ENCODE results near the gene IQCH. TPM values are rescaled to one million over a fixed set of nuclear protein-coding genes. Genes with fewer than 3 reads are reported as not detected.
"Not testable (repeated sequence)": the region's sequence is repeated elsewhere in the genome, so short reads cannot be mapped to it uniquely, and the experiment has no call there.

The IQCH gene
- total and polyA plus RNA-seq, 4 donors, result 2.4 to 9.0 (median 4.8) TPM

- not testable (repeated sequence) for H3K4me1 ChIP-seq (ENCODE audit: control insufficient read depth, insufficient read depth, low read length); H3K27me3 ChIP-seq (ENCODE audit: control insufficient read depth, insufficient read depth, low read length); H3K9me3 ChIP-seq (ENCODE audit: control insufficient read depth, insufficient read depth, low read length); H3K36me3 ChIP-seq (ENCODE audit: control insufficient read depth, insufficient read depth, low read length); DNase-seq (ENCODE audit: low read depth in 4 of 6, low spot score in 6 of 6); H3K4me3 ChIP-seq (ENCODE audit: low read depth, low read length); H3K27ac ChIP-seq (ENCODE audit: low read depth, low read length)
- WGBS (ENCODE audit: insufficient coverage), result no CpG with 5 or more reads among the region's 1 CpG
These were observed 109.1 kb downstream of the IQCH start for GRCh38 chr15:67363712-67364111.

- WGBS (ENCODE audit: insufficient coverage), result 100% methylated on average over 1 of the region's 2 CpGs
- H3K4me3 ChIP-seq (ENCODE audit: low read depth, low read length), result no peak overlapping the region
- H3K27ac ChIP-seq (ENCODE audit: low read depth, low read length), result no peak overlapping the region
- H3K9me3 ChIP-seq (ENCODE audit: control insufficient read depth, insufficient read depth, low read length), result no peaks in the 10 kb centered on the region
- H3K27me3 ChIP-seq (ENCODE audit: control insufficient read depth, insufficient read depth, low read length), result no peaks in the 10 kb centered on the region
- H3K36me3 ChIP-seq (ENCODE audit: control insufficient read depth, insufficient read depth, low read length), result no peaks in the 10 kb centered on the region
- H3K4me1 ChIP-seq (ENCODE audit: control insufficient read depth, insufficient read depth, low read length), result no peaks in the 10 kb centered on the region
- DNase-seq (ENCODE audit: low read depth in 4 of 6, low spot score in 6 of 6), result no peak
These were observed 111.4 kb downstream of the IQCH start for GRCh38 chr15:67365994-67366393.

- Histone ChIP-seq H3K27me3 (ENCODE audit: control insufficient read depth, insufficient read depth, low read length) (no peaks in the 10 kb centered on the region), H3K36me3 (ENCODE audit: control insufficient read depth, insufficient read depth, low read length) (no peaks in the 10 kb centered on the region), H3K27ac (ENCODE audit: low read depth, low read length) (no peak overlapping the region), H3K4me3 (ENCODE audit: low read depth, low read length) (no peak overlapping the region), H3K9me3 (ENCODE audit: control insufficient read depth, insufficient read depth, low read length) (no peaks in the 10 kb centered on the region), H3K4me1 (ENCODE audit: control insufficient read depth, insufficient read depth, low read length) (no peaks in the 10 kb centered on the region)
- WGBS (ENCODE audit: insufficient coverage), result no CpG with 5 or more reads among the region's 1 CpG
- no peak for DNase-seq (ENCODE audit: low read depth in 4 of 6, low spot score in 6 of 6)
These were observed 112.3 kb downstream of the IQCH start for GRCh38 chr15:67366904-67367303.

- Histone ChIP-seq H3K27me3 (ENCODE audit: control insufficient read depth, insufficient read depth, low read length) (no peaks in the 10 kb centered on the region), H3K4me3 (ENCODE audit: low read depth, low read length) (no peak overlapping the region), H3K36me3 (ENCODE audit: control insufficient read depth, insufficient read depth, low read length) (no peaks in the 10 kb centered on the region), H3K27ac (ENCODE audit: low read depth, low read length) (no peak overlapping the region), H3K4me1 (ENCODE audit: control insufficient read depth, insufficient read depth, low read length) (no peaks in the 10 kb centered on the region), H3K9me3 (ENCODE audit: control insufficient read depth, insufficient read depth, low read length) (no peaks in the 10 kb centered on the region)
- 100% methylated on average over 1 of the region's 2 CpGs for WGBS (ENCODE audit: insufficient coverage)
- peak in 3 of 6 donors; percentile 6 to 90 (median 29) for DNase-seq (ENCODE audit: low read depth in 4 of 6, low spot score in 6 of 6)
These were observed 114.9 kb downstream of the IQCH start for GRCh38 chr15:67369359-67369998.

- H3K27me3 ChIP-seq (ENCODE audit: control insufficient read depth, insufficient read depth, low read length), result no peaks in the 10 kb centered on the region
These were observed 115.8 kb downstream of the IQCH start for GRCh38 chr15:67370206-67370954.

GRCh38 chr15:67372543-67372942 lies 118.0 kb downstream of the IQCH start:
- no peaks in the 10 kb centered on the region for H3K36me3 ChIP-seq (ENCODE audit: control insufficient read depth, insufficient read depth, low read length)
- no peaks in the 10 kb centered on the region for H3K27me3 ChIP-seq (ENCODE audit: control insufficient read depth, insufficient read depth, low read length)
- H3K9me3 ChIP-seq (ENCODE audit: control insufficient read depth, insufficient read depth, low read length), result no peaks in the 10 kb centered on the region
- H3K4me1 ChIP-seq (ENCODE audit: control insufficient read depth, insufficient read depth, low read length), result no peaks in the 10 kb centered on the region
- H3K4me3 ChIP-seq (ENCODE audit: low read depth, low read length), result no peak overlapping the region
- H3K27ac ChIP-seq (ENCODE audit: low read depth, low read length), result no peak overlapping the region
- WGBS (ENCODE audit: insufficient coverage), result 84% methylated on average over 7 of the region's 8 CpGs
- DNase-seq (ENCODE audit: low read depth in 4 of 6, low spot score in 6 of 6), result peak in 1 of 6 donors; percentile 54

More at GRCh38 chr15:67370206-67370954, 115.8 kb downstream of the IQCH start:
- H3K4me3 ChIP-seq (ENCODE audit: low read depth, low read length), result no peak overlapping the region
- WGBS (ENCODE audit: insufficient coverage), result 86% methylated on average over 2 of the region's 9 CpGs
- H3K36me3 ChIP-seq (ENCODE audit: control insufficient read depth, insufficient read depth, low read length), result no peaks in the 10 kb centered on the region
- H3K9me3 ChIP-seq (ENCODE audit: control insufficient read depth, insufficient read depth, low read length), result no peaks in the 10 kb centered on the region
- H3K27ac ChIP-seq (ENCODE audit: low read depth, low read length), result no peak overlapping the region
- peak in 1 of 6 donors; percentile 8 for DNase-seq (ENCODE audit: low read depth in 4 of 6, low spot score in 6 of 6)
- H3K4me1 ChIP-seq (ENCODE audit: control insufficient read depth, insufficient read depth, low read length), result no peaks in the 10 kb centered on the region

- DNase-seq (ENCODE audit: low read depth in 4 of 6, low spot score in 6 of 6), result peak in 2 of 6 donors; percentile 53 to 94
These were observed 118.5 kb downstream of the IQCH start for GRCh38 chr15:67372986-67373675.

GRCh38 chr15:67373971-67374370 lies 119.4 kb downstream of the IQCH start:
- DNase-seq (ENCODE audit: low read depth in 4 of 6, low spot score in 6 of 6), result peak in 1 of 6 donors; percentile 24
- Histone ChIP-seq H3K9me3 (ENCODE audit: control insufficient read depth, insufficient read depth, low read length) (no peaks in the 10 kb centered on the region), H3K4me1 (ENCODE audit: control insufficient read depth, insufficient read depth, low read length) (no peaks in the 10 kb centered on the region), H3K27ac (ENCODE audit: low read depth, low read length) (no peak overlapping the region), H3K27me3 (ENCODE audit: control insufficient read depth, insufficient read depth, low read length) (no peaks in the 10 kb centered on the region), H3K4me3 (ENCODE audit: low read depth, low read length) (no peak overlapping the region), H3K36me3 (ENCODE audit: control insufficient read depth, insufficient read depth, low read length) (no peaks in the 10 kb centered on the region)

More at GRCh38 chr15:67372986-67373675, 118.5 kb downstream of the IQCH start:
- no peak overlapping the region for H3K4me3 ChIP-seq (ENCODE audit: low read depth, low read length)
- H3K9me3 ChIP-seq (ENCODE audit: control insufficient read depth, insufficient read depth, low read length), result no peaks in the 10 kb centered on the region
- H3K27me3 ChIP-seq (ENCODE audit: control insufficient read depth, insufficient read depth, low read length), result no peaks in the 10 kb centered on the region
- H3K36me3 ChIP-seq (ENCODE audit: control insufficient read depth, insufficient read depth, low read length), result no peaks in the 10 kb centered on the region
- H3K4me1 ChIP-seq (ENCODE audit: control insufficient read depth, insufficient read depth, low read length), result no peaks in the 10 kb centered on the region
- 56% methylated on average over 6 of the region's 6 CpGs for WGBS (ENCODE audit: insufficient coverage)
- H3K27ac ChIP-seq (ENCODE audit: low read depth, low read length), result no peak overlapping the region

- Histone ChIP-seq H3K4me1 (ENCODE audit: control insufficient read depth, insufficient read depth, low read length) (no peaks in the 10 kb centered on the region), H3K4me3 (ENCODE audit: low read depth, low read length) (no peak overlapping the region), H3K27ac (ENCODE audit: low read depth, low read length) (no peak overlapping the region), H3K36me3 (ENCODE audit: control insufficient read depth, insufficient read depth, low read length) (no peaks in the 10 kb centered on the region), H3K27me3 (ENCODE audit: control insufficient read depth, insufficient read depth, low read length) (no peaks in the 10 kb centered on the region), H3K9me3 (ENCODE audit: control insufficient read depth, insufficient read depth, low read length) (no peaks in the 10 kb centered on the region)
- WGBS (ENCODE audit: insufficient coverage), result 100% methylated on average over 1 of the region's 3 CpGs
- no peak for DNase-seq (ENCODE audit: low read depth in 4 of 6, low spot score in 6 of 6)
These were observed 124.9 kb downstream of the IQCH start for GRCh38 chr15:67379530-67379929.

Data from spinal cord (tissue), 10 donors.